Stomach smooth muscle (tissue), 2 donors: Measurements from ENCODE around the gene GGTLC1.
"Not testable (repeated sequence)": the region's sequence is repeated elsewhere in the genome, so short reads cannot be mapped to it uniquely, and the experiment has no call there.

ENCODE experiments used
- H3K27ac ChIP-seq: one replicate; pipeline ENCODE4 v1.7.0; 2013; ENCODE audit warnings: mild to moderate bottlenecking, low read length, inconsistent platforms
- H3K27me3 ChIP-seq, 2 donors: one replicate each; pipeline ENCODE4 v1.7.0; 2013; ENCODE audit warnings: low read length in 2 of 2; ENCODE audit not compliant: insufficient read depth in 2 of 2, control insufficient read depth in 1 of 2
- H3K36me3 ChIP-seq, 2 donors: one replicate each; pipeline ENCODE4 v1.7.0; 2013; ENCODE audit warnings: low read length in 2 of 2; ENCODE audit not compliant: control insufficient read depth in 2 of 2, insufficient read depth in 2 of 2
- H3K4me1 ChIP-seq: one replicate; pipeline ENCODE4 v1.7.0; 2013; ENCODE audit warnings: low read length; ENCODE audit not compliant: control insufficient read depth, insufficient read depth
- H3K4me3 ChIP-seq, 2 donors: one replicate each; pipeline ENCODE4 v1.7.0; 2013; ENCODE audit warnings: low read length in 2 of 2
- H3K9ac ChIP-seq, 2 donors: one replicate each; pipeline ENCODE4 v1.7.0; 2013; ENCODE audit warnings: low read length in 2 of 2, mild to moderate bottlenecking in 1 of 2
- H3K9me3 ChIP-seq, 2 donors: one replicate each; pipeline ENCODE4 v1.7.0; 2013; ENCODE audit warnings: low read length in 2 of 2; ENCODE audit not compliant: control insufficient read depth in 2 of 2
- donor health status: healthy.
- donor health status: Pancreatic carcinoma.

GGTLC1 gene

GRCh38 chr20:23994001-23994633, 5.5 kb upstream of the GGTLC1 start:
- not testable (repeated sequence) for H3K36me3 ChIP-seq, H3K4me1 ChIP-seq, H3K9ac ChIP-seq, H3K27ac ChIP-seq, H3K4me3 ChIP-seq, H3K27me3 ChIP-seq, H3K9me3 ChIP-seq

DNA sequence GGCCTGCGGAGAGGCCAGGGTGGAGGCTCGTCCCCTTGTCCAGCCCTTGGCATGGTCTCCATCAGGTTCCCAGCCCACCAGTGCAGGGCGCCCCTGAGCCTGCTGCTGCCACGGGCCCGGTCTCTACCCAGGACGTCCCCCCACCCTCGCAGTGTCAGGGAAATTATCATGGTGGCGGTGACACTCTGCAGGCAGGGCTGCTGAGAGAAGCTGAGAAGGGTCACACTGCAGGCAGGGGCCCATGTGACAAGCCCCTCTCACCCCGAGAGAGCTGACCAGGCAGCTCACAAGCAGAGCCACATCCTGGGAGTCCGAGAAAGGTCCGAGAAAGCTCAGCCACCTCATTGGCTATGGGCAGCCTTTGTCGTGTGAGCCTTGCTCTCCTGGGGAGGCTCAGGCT, 4.9 kb upstream of the GGTLC1 start:
- H3K4me3 ChIP-seq, H3K9me3 ChIP-seq, H3K27me3 ChIP-seq, H3K4me1 ChIP-seq, H3K36me3 ChIP-seq, H3K27ac ChIP-seq, H3K9ac ChIP-seq: not testable (repeated sequence)

DNA sequence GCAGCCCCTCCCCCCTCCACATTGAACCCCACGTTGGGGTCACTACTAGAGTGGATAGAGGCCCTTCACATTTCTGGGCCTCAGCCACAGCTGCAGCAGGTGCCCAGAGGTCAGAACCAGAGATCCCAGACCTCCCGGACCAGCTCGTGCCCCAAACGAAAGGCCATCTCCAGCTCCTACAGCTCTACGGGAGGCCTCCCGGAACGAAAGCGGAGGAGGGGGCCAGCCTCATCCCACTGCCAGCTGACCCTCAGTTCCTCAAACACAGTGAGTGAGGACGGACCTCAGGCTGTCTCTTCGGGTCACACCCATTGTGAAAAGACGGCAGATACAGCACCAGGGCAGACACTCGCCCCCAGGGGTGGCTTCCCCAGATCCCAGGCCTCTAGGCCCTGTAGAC, 1.7 kb upstream of the GGTLC1 start:
- H3K4me1 ChIP-seq, H3K27ac ChIP-seq, H3K9me3 ChIP-seq, H3K9ac ChIP-seq, H3K4me3 ChIP-seq, H3K27me3 ChIP-seq, H3K36me3 ChIP-seq: not testable (repeated sequence)

GRCh38 chr20:23988966-23989365, 387 bp upstream of the GGTLC1 start:
- H3K27ac ChIP-seq, H3K4me1 ChIP-seq, H3K27me3 ChIP-seq, H3K9me3 ChIP-seq, H3K9ac ChIP-seq, H3K4me3 ChIP-seq, H3K36me3 ChIP-seq: not testable (repeated sequence)

- not testable (repeated sequence) for H3K4me1 ChIP-seq, H3K9me3 ChIP-seq, H3K27ac ChIP-seq
Observed at GRCh38 chr20:23986716-23987115, 1.9 kb downstream of the GGTLC1 start.

GRCh38 chr20:23986310-23986709, 2.3 kb downstream of the GGTLC1 start:
- H3K27me3 ChIP-seq, H3K36me3 ChIP-seq, H3K4me3 ChIP-seq, H3K9ac ChIP-seq, H3K4me1 ChIP-seq, H3K27ac ChIP-seq, H3K9me3 ChIP-seq: not testable (repeated sequence)

More at GRCh38 chr20:23986716-23987115, 1.9 kb downstream of the GGTLC1 start:
- not testable (repeated sequence) for H3K4me3 ChIP-seq, H3K27me3 ChIP-seq, H3K36me3 ChIP-seq, H3K9ac ChIP-seq

DNA sequence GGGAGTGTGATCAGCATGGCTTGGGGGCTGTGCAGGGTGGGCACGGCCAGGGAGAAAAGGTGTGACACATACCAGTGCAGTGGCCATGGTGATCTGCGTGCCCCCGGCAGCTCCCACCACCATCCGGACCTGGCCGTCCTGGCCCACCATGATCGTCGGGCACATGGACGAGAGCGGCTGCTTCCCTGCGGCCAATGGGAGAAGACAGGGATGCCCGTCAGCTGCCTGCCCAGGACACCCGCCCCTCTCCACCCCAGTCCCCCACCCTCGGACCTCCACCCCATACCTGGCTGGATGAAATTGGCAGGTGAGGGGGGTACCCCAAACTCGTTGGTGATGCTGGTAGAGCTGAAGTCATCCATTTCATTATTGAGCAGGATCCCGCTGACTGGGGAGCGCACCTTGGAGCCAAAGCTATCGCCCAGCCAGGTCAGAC, 2.8 kb downstream of the GGTLC1 start:
- not testable (repeated sequence) for H3K9ac ChIP-seq, H3K27me3 ChIP-seq, H3K36me3 ChIP-seq, H3K4me1 ChIP-seq, H3K9me3 ChIP-seq, H3K27ac ChIP-seq, H3K4me3 ChIP-seq

- not testable (repeated sequence) for H3K4me3 ChIP-seq, H3K9ac ChIP-seq, H3K9me3 ChIP-seq, H3K27me3 ChIP-seq, H3K4me1 ChIP-seq, H3K36me3 ChIP-seq, H3K27ac ChIP-seq
Observed at GRCh38 chr20:23985066-23985789, 3.4 kb downstream of the GGTLC1 start.

DNA sequence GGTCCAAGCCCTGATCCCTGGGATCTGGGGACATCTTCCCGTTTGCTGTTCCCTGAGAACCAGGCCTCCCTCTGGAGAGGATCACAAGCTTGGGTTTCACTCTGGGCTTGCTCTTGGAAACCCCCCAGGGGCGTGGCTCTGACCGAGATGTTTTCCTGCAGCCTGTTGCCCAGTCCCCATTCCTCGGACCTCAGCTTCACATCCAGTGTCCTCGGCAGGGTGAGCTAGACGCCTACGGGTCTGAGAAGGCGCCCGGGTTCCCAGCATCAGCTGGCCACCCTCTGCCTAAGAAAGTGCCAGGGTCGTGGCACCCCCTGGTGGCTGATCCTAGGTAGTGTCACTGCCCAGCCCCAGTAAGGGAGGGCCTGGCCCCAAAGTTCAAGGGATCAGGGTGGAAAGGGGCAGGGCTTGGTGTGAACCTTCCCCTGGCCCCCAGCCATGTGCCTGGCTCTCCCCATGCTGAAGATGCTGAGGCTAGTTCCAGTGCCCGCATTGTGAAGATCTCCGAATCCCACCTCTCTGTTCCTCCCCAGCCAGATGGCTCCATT, 4.0 kb downstream of the GGTLC1 start:
- H3K9ac ChIP-seq, H3K9me3 ChIP-seq, H3K36me3 ChIP-seq, H3K4me3 ChIP-seq, H3K4me1 ChIP-seq, H3K27me3 ChIP-seq, H3K27ac ChIP-seq: not testable (repeated sequence)

GRCh38 chr20:23982112-23983018, 6.2 kb downstream of the GGTLC1 start:
- H3K4me1 ChIP-seq, H3K27ac ChIP-seq, H3K27me3 ChIP-seq, H3K36me3 ChIP-seq, H3K9me3 ChIP-seq, H3K4me3 ChIP-seq, H3K9ac ChIP-seq: not testable (repeated sequence)
